SHP77 (cell line): Measurements from ENCODE around the gene IL13.
"Not testable (repeated sequence)": the region's sequence is repeated elsewhere in the genome, so short reads cannot be mapped to it uniquely, and the experiment has no call there.

Source experiments
- DNase-seq, 2 experiments: peaks; one replicate each; lab custom pipeline; 2025; lab: John Stamatoyannopoulos, UW

The IL13 gene

GRCh38 chr5:132657676-132658380, at the start of gene IL13:
TSS of gene IL13 (plus strand) at chr5:132658173. CDS start at chr5:132658187, 14 bp downstream.
- DNase-seq: no peak

GRCh38 chr5:132611965-132612364, 46.0 kb upstream of the IL13 start:
- no peak for DNase-seq

- no peak for DNase-seq
Measured at GRCh38 chr5:132612846-132613245, 45.1 kb upstream of the IL13 start.

- no peak for DNase-seq
Measured at GRCh38 chr5:132621699-132622098, 36.3 kb upstream of the IL13 start.

- DNase-seq: no peak
Measured at GRCh38 chr5:132622608-132623007, 35.4 kb upstream of the IL13 start.

- DNase-seq: no peak
Measured at GRCh38 chr5:132627470-132627869, 30.5 kb upstream of the IL13 start.

GRCh38 chr5:132628814-132629213, 29.2 kb upstream of the IL13 start:
- DNase-seq: no peak

GRCh38 chr5:132629230-132629944, 28.6 kb upstream of the IL13 start:
- DNase-seq: no peak

- DNase-seq: not testable (repeated sequence)
Measured at GRCh38 chr5:132633587-132633986, 24.4 kb upstream of the IL13 start.

GRCh38 chr5:132635873-132636272, 22.1 kb upstream of the IL13 start:
- no peak for DNase-seq

GRCh38 chr5:132637241-132637640, 20.7 kb upstream of the IL13 start:
- DNase-seq: no peak

GRCh38 chr5:132639706-132640130, 18.3 kb upstream of the IL13 start:
- no peak for DNase-seq

- DNase-seq: no peak
Measured at GRCh38 chr5:132640613-132641012, 17.4 kb upstream of the IL13 start.

GRCh38 chr5:132641241-132641723, 16.7 kb upstream of the IL13 start:
- DNase-seq: no peak

GRCh38 chr5:132641841-132642240, 16.1 kb upstream of the IL13 start:
- no peak for DNase-seq

GRCh38 chr5:132644177-132644576, 13.8 kb upstream of the IL13 start:
- DNase-seq: no peak

- DNase-seq: no peak
Measured at GRCh38 chr5:132646583-132647266, 11.2 kb upstream of the IL13 start.

GRCh38 chr5:132647473-132647872, 10.5 kb upstream of the IL13 start:
- no peak for DNase-seq

- DNase-seq: no peak
Measured at GRCh38 chr5:132648355-132648754, 9.6 kb upstream of the IL13 start.

- DNase-seq: no peak
Measured at GRCh38 chr5:132651838-132652469, 6.0 kb upstream of the IL13 start.

- DNase-seq: no peak
Measured at GRCh38 chr5:132653716-132654115, 4.3 kb upstream of the IL13 start.
